ENCODE measurements around the gene TAS2R46. TPM values are rescaled to one million over a fixed set of nuclear protein-coding genes. Genes with fewer than 3 reads are reported as not detected.
"Not testable (repeated sequence)": the region's sequence is repeated elsewhere in the genome, so short reads cannot be mapped to it uniquely, and the experiment has no call there.

Gene TAS2R46
- total RNA-seq (2014; rRNA removed; shearing (Covaris generic)) = 0.16 and 0.95 TPM in 2 replicates
- polyA plus RNA-seq (2015; cell fraction: cytosol; rRNA removed) = not detected in 2 replicates
- polyA plus RNA-seq (2015; cell fraction: nucleus; rRNA removed) = not detected in 2 replicates

- in situ Hi-C loops (cut with HindIII; ENCODE audit: low pct_unique_long_range_greater_than_20kb, low sequenced_read_pairs) = not testable (repeated sequence)
These were observed at the start of gene TAS2R46 for GRCh38 chr12:11062194-11062593. Gene TAS2R46 (minus strand): TSS chr12:11062294. CDS start chr12:11062294, 0 bp downstream.

GRCh38 chr12:11111213-11111612 lies 49.1 kb upstream of the TAS2R46 start:
- in situ Hi-C loops (cut with HindIII; ENCODE audit: low pct_unique_long_range_greater_than_20kb, low sequenced_read_pairs); DNase-seq (ENCODE audit: low read depth, low spot score): not testable (repeated sequence)

More at GRCh38 chr12:11062194-11062593, at the start of gene TAS2R46:
- not testable (repeated sequence) for DNase-seq (ENCODE audit: low read depth, low spot score)

- no peak for DNase-seq (ENCODE audit: low read depth, low spot score)
- in situ Hi-C loops (cut with HindIII; ENCODE audit: low pct_unique_long_range_greater_than_20kb, low sequenced_read_pairs) = no loop called here
These were observed 46.8 kb upstream of the TAS2R46 start for GRCh38 chr12:11108862-11109261.

GRCh38 chr12:11107719-11108118 lies 45.6 kb upstream of the TAS2R46 start:
- DNase-seq (ENCODE audit: low read depth, low spot score) = no peak
- in situ Hi-C loops (cut with HindIII; ENCODE audit: low pct_unique_long_range_greater_than_20kb, low sequenced_read_pairs) = no loop called here

- in situ Hi-C loops (cut with HindIII; ENCODE audit: low pct_unique_long_range_greater_than_20kb, low sequenced_read_pairs) = no loop called here
- no peak for DNase-seq (ENCODE audit: low read depth, low spot score)
These were observed 44.2 kb upstream of the TAS2R46 start for GRCh38 chr12:11106288-11106687.

GRCh38 chr12:11105546-11105945 lies 43.5 kb upstream of the TAS2R46 start:
- in situ Hi-C loops (cut with HindIII; ENCODE audit: low pct_unique_long_range_greater_than_20kb, low sequenced_read_pairs) = no loop called here
- DNase-seq (ENCODE audit: low read depth, low spot score) = no peak

- in situ Hi-C loops (cut with HindIII; ENCODE audit: low pct_unique_long_range_greater_than_20kb, low sequenced_read_pairs) = not testable (repeated sequence)
These were observed 32.8 kb upstream of the TAS2R46 start for GRCh38 chr12:11094910-11095309.

GRCh38 chr12:11092128-11092527 lies 30.0 kb upstream of the TAS2R46 start, which contains the start of gene TAS2R43:
Gene TAS2R43 (minus strand): TSS chr12:11092313. CDS start chr12:11092229, 84 bp downstream.
- in situ Hi-C loops (cut with HindIII; ENCODE audit: low pct_unique_long_range_greater_than_20kb, low sequenced_read_pairs) = no loop called here
- DNase-seq (ENCODE audit: low read depth, low spot score) = no peak

More at GRCh38 chr12:11094910-11095309, 32.8 kb upstream of the TAS2R46 start:
- not testable (repeated sequence) for DNase-seq (ENCODE audit: low read depth, low spot score)

GRCh38 chr12:11089246-11089645 lies 27.2 kb upstream of the TAS2R46 start:
- DNase-seq (ENCODE audit: low read depth, low spot score) = no peak
- in situ Hi-C loops (cut with HindIII; ENCODE audit: low pct_unique_long_range_greater_than_20kb, low sequenced_read_pairs) = no loop called here

- in situ Hi-C loops (cut with HindIII; ENCODE audit: low pct_unique_long_range_greater_than_20kb, low sequenced_read_pairs) = no loop called here
- DNase-seq (ENCODE audit: low read depth, low spot score) = no peak
These were observed 23.3 kb upstream of the TAS2R46 start for GRCh38 chr12:11085419-11085818.

- DNase-seq (ENCODE audit: low read depth, low spot score) = no peak
- in situ Hi-C loops (cut with HindIII; ENCODE audit: low pct_unique_long_range_greater_than_20kb, low sequenced_read_pairs) = no loop called here
These were observed 19.9 kb upstream of the TAS2R46 start for GRCh38 chr12:11081987-11082386.

GRCh38 chr12:11078246-11078645 lies 16.2 kb upstream of the TAS2R46 start:
- in situ Hi-C loops (cut with HindIII; ENCODE audit: low pct_unique_long_range_greater_than_20kb, low sequenced_read_pairs) = no loop called here
- DNase-seq (ENCODE audit: low read depth, low spot score) = no peak

GRCh38 chr12:11075642-11076041 lies 13.5 kb upstream of the TAS2R46 start:
- in situ Hi-C loops (cut with HindIII; ENCODE audit: low pct_unique_long_range_greater_than_20kb, low sequenced_read_pairs) = no loop called here
- no peak for DNase-seq (ENCODE audit: low read depth, low spot score)

- in situ Hi-C loops (cut with HindIII; ENCODE audit: low pct_unique_long_range_greater_than_20kb, low sequenced_read_pairs) = no loop called here
- no peak for DNase-seq (ENCODE audit: low read depth, low spot score)
These were observed 9.3 kb upstream of the TAS2R46 start for GRCh38 chr12:11071414-11071813.

GRCh38 chr12:11070999-11071398 lies 8.9 kb upstream of the TAS2R46 start:
- DNase-seq (ENCODE audit: low read depth, low spot score) = no peak
- in situ Hi-C loops (cut with HindIII; ENCODE audit: low pct_unique_long_range_greater_than_20kb, low sequenced_read_pairs) = no loop called here

GRCh38 chr12:11069854-11070365 lies 7.8 kb upstream of the TAS2R46 start:
- DNase-seq (ENCODE audit: low read depth, low spot score) = no peak
- in situ Hi-C loops (cut with HindIII; ENCODE audit: low pct_unique_long_range_greater_than_20kb, low sequenced_read_pairs) = no loop called here

GRCh38 chr12:11067514-11067913 lies 5.4 kb upstream of the TAS2R46 start:
- in situ Hi-C loops (cut with HindIII; ENCODE audit: low pct_unique_long_range_greater_than_20kb, low sequenced_read_pairs) = no loop called here
- no peak for DNase-seq (ENCODE audit: low read depth, low spot score)

GRCh38 chr12:11059784-11060183 lies 2.3 kb downstream of the TAS2R46 start:
- in situ Hi-C loops (cut with HindIII; ENCODE audit: low pct_unique_long_range_greater_than_20kb, low sequenced_read_pairs) = no loop called here
- no peak for DNase-seq (ENCODE audit: low read depth, low spot score)

GRCh38 chr12:11059041-11059440 lies 3.1 kb downstream of the TAS2R46 start:
- in situ Hi-C loops (cut with HindIII; ENCODE audit: low pct_unique_long_range_greater_than_20kb, low sequenced_read_pairs) = no loop called here
- no peak for DNase-seq (ENCODE audit: low read depth, low spot score)
